HEK293 (cell line): ENCODE measurements around the gene PLPP6.

Experiments
- MEIS1 ChIP-seq: sonication (generic); formaldehyde crosslinking; IDR thresholded peaks from 2 replicates; pipeline ENCODE4 v1.8.1; 2022; ENCODE audit warnings: missing genetic modification reagents, mild to moderate bottlenecking, borderline replicate concordance
- ZNF140 ChIP-seq: fragments of 450-650 bp; formaldehyde crosslinking; IDR thresholded peaks from 2 replicates; pipeline ENCODE4 v1.5.1; 2016; ENCODE audit warnings: missing biosample characterization, missing genetic modification characterization
- ZNF558 ChIP-seq: fragments of 450-650 bp; formaldehyde crosslinking; IDR thresholded peaks from 2 replicates; pipeline ENCODE4 v1.5.1; 2016; ENCODE audit warnings: missing biosample characterization, missing genetic modification characterization
- TF ChIP-seq, protein P1 (sequence below): fragments of 450-650 bp; formaldehyde crosslinking; IDR thresholded peaks from 2 replicates; pipeline ENCODE4 v1.5.1; 2016; ENCODE audit warnings: missing biosample characterization, missing genetic modification characterization

DNA sequence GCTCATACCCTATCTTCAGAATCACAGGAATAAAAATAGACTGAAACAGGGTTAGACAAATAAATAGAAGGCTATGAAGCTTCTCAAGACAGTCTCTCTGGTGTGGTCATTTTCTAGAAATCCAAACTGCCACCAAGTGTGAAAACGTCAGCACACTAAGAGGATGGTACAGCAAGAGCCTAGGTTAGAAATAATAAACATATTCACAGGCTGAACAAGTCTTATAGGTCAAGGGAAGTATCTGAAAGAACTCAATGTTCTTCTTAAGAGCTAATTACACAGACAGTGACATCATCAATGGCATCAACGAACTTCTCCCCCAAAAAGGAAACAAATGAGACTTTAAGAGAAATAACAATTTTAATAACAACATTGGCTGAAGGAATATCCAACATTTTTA is 22.7 kb upstream of the PLPP6 start:
- no peak for TF ChIP-seq MEIS1 (CRISPR knock-in tag)
- TF ChIP-seq, protein P1, sequence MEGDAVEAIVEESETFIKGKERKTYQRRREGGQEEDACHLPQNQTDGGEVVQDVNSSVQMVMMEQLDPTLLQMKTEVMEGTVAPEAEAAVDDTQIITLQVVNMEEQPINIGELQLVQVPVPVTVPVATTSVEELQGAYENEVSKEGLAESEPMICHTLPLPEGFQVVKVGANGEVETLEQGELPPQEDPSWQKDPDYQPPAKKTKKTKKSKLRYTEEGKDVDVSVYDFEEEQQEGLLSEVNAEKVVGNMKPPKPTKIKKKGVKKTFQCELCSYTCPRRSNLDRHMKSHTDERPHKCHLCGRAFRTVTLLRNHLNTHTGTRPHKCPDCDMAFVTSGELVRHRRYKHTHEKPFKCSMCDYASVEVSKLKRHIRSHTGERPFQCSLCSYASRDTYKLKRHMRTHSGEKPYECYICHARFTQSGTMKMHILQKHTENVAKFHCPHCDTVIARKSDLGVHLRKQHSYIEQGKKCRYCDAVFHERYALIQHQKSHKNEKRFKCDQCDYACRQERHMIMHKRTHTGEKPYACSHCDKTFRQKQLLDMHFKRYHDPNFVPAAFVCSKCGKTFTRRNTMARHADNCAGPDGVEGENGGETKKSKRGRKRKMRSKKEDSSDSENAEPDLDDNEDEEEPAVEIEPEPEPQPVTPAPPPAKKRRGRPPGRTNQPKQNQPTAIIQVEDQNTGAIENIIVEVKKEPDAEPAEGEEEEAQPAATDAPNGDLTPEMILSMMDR (tag by site-specific recombination), result no peak
- TF ChIP-seq ZNF558 (tag by site-specific recombination), result no peak
- no peak for TF ChIP-seq ZNF140 (tag by site-specific recombination)
